NCI-H69 (cell line): ENCODE data around the gene PHACTR3.

ENCODE experiments used
- DNase-seq: peaks from one replicate; lab custom pipeline; 2025; lab: John Stamatoyannopoulos, UW

Gene PHACTR3

DNA sequence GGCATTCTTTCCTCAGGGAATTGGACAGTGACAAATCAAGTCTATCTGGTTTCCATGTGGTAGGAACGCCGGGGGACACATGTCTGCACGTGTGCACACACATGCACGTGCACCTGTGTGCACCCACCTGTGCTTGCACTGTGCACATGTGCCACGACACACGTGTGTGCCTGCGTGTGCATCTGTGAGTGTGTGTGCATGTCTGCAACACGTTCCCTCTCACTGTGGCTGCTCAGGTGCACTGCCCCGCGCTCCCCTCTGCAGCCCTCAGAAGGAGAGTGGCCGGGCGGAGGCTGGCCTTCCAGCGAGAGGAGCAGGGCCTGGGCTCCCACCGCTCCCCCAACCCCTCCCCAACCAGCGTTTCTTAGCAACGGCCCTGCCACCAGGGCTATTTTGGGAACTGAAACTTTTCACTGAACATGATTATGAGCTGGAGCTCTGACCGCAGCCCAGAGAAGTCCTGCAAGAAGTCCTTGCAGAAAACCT lies 147.8 kb downstream of the PHACTR3 start:
- no peak for DNase-seq

DNA sequence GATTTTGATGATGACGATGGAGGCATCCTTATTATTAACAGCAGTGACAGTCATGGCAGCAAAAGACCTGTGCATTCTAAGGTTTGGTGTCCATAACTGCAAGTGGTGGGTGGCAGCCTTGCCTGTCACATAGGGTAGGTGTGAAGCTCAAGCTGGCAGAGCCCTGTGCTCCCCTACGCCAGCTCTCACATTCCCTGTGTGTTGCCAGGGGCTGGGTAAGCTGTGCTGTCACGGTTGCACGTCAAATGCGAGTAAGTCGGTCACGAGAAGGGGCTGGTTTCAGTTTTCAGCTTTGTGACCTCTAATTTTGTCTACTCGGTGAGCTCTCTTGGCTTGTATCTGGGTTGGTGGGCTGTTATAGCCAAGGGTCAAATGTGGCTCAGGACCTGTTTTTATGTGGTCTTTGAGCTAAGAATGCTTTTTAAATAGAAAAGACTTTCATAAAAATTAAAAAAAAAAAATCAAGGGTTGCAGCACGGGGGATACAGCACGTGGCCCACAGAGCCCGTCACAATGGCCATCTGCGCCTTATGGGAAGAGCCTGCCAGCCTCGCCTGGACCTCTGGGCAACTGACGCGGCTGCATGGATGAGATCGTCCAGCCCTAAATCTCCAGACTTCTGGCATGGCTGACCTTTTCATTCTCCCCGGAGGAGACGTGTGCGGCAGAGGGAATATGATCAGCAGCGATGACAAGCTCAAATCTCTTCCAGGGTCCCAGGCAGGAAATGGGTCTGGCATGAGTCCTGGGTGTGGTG lies 148.5 kb downstream of the PHACTR3 start:
- no peak for DNase-seq

DNA sequence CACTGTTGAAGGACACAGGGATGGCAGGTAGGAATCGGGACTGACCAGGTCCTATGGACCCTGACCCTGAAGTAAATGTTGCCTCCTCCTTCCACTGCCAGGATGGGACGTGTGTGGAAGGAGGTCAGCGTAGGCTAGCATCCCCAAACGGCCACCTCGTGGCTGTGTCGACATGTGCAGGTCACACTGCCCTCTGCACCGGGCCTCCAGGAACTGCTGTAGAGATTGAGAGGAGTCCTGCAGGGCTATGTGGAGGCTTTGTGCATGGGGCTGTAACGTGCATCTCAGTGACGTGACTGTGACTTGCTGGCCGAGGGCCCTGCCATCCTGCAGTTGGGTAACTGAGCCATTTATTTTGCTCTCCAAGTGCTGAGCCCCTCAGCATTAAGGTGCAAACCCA lies 149.5 kb downstream of the PHACTR3 start:
- no peak for DNase-seq

DNA sequence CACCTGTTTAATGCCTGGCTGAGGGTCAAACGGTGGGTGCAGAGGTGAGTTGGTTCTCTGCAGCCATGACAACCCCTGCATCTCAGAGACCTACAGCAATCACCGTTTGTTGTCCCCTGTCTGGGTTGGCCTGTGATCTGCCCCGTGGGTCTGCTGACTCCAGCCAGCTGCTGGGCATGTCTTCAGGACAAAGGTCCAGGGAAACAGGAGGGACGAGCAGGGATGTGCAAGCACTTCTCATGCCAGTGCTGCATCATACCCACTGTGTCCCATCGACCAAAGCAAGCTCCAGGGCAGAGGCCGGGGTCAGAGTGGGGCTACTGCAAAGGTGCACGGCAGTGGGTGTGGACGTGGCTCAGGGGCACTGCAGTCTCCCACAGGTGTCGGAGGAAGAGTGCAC lies 150.2 kb downstream of the PHACTR3 start:
- no peak for DNase-seq

DNA sequence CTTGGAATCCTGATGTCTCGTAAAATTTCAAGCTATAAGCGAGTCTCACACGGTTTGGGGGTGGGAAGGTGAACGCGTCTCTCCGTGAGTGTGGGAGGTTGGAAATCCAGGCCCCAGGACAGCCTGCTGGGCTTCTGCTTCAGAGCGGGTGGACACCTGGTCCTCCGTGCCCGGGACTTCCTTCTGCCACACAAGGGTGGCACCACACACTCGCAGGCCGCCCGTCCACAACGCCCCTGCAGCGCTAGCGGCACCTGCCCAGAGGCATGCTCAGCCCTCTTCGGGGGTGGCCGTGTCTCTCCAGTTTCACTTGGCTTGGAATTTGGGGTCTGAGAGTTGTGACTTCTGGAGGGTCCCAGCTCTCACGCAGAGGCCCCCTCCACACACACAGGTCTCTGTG lies 151.9 kb downstream of the PHACTR3 start:
- no peak for DNase-seq

DNA sequence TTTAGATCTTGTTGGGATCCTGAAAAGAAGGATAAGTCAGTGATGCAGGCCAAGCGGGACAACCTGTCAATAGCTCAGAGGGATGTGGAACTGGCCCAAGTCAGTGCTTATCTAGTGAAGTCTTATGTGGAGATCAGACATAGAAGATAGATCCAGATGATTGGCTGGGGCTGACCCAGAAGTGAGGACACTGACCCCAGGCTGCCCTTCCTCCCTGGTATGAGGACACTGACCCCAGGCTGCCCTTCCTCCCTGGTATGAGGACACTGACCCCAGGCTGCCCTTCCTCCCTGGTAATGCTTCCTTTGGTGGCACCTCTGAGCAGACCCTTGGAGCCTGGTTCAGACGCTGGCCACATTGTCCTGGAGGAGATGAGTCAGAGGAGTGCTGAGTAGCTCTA lies 159.7 kb downstream of the PHACTR3 start:
- no peak for DNase-seq

DNA sequence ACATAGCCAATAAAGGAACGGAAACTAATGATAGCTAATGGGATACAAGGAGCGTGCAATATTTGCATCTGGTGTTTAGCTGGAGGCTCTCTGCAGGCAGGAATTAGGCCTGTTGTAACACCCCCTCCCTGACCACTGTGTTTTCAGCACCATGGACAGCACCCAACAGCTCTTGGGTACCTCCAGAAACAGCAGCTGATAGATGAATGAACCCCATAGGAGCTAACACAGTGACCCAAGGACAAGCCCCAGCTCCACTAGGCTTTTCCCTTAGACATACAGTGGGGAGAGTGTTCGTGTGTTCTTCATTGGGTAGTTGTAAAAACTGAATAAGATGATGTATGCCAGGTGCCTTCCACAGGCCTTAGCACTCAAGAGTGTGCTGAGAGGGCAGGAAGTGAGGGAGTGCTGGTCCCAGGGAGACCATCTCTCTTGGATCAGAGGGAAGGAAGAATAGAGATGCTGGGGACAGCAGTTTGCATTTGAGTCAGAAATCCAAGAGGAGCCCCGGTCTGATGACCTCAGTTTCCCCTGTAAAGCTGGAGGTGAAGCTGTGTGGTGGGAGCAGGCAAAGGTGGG lies 161.3 kb downstream of the PHACTR3 start:
- no peak for DNase-seq

DNA sequence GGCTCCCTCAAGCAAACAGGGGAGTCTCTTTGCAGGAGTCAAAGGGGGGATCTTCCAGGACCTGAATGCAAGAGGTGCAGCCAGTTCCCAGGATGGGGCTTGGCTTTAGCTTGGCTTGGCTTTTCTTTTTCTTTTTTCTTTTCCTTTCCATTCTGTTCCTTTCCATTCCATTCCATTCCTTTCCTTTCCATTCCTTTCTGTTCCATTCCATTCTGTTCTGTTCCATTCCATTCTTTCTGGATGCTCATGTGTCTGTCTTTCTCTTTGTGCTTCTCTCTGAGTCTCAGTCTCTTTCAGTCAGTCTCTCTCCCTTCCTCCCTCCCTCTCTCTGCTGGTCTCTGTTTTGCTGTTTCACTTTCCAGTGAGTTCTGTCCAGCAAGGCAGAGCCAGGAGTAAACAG lies 163.3 kb downstream of the PHACTR3 start:
- no peak for DNase-seq

DNA sequence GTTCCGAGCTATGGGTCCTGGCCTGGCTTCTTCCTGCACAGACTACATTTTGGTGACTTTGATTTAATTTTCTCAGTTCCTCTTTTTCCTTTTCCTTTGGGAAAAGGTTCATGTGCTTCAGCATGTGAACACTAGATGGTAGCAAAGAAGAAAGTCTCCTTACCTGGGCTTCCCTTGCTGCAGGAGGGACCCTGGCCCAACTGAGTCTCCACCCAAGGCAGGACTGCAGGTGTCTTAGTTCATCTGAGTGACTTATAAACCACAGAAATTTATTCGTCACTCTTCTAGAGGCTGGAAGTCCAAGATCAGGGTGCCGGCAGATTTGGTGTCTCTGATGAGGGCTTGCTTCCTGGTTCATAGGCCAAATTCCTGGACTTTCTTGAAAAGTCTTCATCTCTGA lies 165.9 kb downstream of the PHACTR3 start:
- DNase-seq: no peak

DNA sequence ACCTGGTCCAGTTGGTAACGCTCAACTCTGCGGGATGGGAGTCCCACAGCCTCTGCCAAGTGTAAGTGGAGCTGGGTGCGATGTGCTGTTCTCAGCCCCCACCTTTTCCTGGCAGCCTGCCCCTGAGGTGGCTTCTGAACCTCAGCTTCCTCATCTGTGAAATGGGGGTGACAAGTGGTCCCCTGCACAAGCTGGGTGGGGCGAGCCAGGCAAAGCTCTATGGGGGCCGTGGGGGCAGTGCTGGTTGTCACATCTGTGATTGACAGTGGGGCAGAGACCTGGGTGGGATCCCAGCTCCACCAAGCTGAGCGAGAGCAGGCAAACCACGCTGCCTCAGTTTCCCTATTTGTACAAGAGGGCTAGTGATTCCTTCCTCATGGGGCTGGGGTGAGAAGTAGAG lies 166.5 kb downstream of the PHACTR3 start:
- no peak for DNase-seq

DNA sequence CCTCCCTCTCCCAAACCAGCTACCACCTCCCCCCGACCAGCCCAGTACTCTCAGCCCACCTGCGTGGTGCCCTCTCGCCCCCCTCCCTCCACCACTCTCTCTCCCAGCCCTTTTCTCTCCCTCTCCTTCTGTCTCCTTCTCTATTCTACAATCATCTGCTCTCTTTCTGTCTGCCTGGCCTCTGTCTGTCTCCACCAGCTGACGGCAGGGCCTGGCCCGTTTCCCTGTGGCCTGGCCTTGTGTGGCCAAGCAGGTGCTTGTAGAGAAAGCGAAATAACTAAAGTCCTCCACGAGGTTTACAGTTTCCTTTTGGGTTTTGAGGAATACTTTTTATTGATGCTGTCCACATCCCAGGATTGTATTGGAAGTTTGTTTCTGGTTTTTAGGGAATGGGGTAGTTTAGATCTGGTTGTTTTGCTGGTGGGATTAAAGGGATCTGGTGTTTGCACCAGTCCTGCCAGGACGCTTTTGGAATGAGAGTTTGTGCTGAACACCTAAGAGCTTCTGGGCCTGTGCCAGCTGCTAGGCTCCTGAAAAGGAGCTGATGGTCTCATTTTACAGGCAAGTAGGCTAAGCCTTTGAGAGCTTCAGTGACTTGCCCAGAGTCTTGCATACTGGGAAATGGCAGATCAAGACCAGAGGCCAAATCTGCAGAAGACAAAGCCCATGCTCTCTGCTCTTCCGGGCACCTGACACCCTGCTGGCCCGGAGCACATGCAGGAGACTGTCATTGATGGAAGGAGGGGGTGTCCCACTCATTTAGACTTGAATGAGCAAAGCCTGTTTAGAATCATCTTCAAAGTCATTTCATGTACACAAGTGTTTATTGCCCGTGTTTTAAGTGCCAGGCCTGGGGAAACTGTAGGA lies 167.4 kb downstream of the PHACTR3 start:
- DNase-seq: no peak

DNA sequence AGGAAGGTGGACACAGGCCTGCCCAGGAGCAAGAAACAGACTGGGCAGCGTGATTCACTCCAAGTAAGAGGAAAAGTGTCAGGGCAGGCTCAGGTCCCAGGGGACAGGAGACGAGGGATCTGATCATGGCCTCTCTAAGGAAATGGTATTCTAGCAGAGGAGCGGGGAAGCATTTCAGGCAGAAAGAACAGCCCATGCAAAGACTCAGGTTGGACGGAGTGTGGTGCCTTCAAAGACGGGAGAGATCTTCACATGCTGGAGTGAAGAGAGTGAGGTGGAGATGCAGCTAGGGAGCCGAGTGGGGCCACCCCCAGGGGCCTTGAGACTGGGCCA lies 168.0 kb downstream of the PHACTR3 start:
- DNase-seq: no peak

DNA sequence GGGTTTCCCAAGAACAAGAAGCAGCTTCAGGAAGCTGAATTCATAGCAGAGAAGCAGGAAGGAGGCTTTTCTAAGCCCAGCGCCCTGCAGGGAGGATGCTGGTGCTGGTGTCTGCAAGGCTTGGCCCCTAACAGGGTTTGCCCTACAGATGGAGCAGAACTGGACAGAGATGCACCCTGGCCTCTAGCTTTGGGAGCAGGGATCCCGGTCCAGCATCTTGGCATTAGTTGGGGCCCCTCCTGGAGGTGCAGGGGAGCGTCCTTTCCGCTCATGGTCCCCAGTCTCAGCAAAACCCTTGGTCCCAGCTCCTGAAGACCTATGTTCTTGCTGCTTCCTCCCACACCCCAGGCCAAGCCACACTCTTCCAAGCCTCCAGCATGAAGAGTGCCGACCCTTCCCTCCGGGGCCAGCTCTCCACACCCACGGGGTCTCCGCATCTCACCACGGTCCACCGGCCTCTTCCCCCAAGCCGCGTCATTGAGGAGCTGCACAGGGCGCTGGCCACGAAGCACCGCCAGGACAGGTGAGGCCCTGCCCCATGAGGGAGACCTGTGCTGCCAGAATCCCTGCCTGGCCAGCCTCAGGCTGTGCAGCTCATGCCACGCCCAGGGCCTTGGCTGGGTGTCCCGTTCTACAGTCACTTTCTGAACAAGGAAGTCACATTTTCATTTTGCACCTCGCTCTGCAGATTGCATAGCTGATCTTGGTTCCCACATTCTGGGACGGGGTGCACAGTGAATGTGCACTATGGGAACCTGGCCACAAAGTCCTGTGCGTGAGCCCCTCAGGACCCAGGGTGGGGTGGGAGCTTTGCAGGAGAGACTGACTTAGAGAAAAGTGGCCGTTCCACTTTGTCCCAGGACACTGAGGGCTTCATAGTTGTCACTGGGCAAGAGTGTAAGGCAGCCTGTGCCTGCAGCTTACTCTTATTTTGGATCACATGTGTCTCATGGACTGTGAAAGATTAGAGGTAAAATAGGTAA lies 168.9 kb downstream of the PHACTR3 start:
- DNase-seq: no peak

DNA sequence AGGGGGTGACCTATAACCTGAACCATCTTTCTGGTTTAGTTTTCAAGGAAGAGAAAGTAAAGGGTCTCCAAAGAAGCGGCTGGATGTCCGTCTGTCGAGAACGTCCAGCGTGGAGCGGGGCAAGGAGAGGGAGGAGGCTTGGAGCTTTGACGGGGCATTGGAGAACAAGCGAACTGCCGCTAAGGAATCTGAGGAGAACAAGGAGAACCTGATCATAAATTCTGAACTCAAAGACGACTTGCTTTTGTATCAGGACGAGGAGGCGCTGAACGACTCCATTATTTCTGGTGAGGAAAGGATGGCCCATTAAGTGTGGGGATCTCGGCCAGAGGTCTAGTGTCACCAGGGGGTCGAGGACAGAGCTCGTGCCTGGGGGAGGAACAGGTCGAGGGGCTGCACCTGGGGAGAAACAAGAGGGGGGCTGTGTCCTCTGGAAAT lies 169.9 kb downstream of the PHACTR3 start:
- no peak for DNase-seq

DNA sequence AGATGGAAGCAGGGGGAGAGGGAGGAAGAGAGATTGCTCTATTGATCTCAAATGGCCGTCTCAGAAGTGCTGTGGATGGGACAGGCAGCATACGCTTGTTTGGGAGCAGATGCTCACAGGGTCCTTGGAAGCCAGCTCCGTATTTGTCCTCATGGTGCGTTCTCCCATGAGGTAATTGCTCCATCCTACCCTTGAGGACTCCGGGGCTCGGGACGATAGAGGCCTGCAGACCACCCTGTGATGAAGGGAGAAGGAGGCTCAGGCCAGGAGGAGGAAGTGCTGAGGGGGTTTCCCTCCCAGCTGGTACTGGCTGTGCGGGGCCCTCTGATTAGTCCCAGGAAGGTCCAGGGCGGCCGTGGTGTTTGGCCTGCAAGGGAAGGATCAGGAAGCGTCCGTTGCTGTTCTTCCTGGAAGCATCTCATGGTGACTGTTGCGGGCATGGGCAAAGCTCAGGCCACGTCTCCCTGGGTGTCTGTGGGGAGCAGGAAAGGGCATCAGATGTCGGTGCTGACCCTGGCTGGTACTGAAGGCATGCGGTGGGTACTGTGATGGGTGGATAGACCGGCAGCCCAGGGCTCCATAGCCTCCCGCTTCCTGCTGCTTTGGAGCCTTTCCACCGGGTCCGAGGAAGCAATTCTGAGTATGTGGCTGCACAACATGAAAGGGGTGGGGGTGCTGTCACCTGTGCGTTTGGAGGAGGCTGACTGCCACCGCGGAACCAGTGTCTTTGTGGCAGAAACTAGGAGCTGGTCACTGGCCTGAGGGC lies 170.8 kb downstream of the PHACTR3 start:
- no peak for DNase-seq

DNA sequence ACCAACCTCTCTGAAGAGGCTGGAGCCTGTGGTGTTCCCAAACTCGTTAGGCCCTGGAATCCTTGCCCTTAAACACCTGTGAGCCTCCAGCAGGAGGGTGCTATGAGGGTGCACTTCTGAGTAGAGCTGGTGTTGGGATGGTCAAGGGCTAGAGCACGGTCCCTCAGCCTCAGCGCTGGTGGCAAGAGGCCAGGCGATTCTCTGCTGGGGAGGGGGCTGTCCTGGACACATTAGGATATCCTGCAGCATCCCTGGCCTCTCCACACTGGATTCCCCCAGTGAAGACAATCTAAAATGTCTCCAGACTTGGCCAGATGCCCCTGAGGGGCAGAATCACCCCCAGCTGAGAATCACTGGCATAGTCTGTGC lies 171.3 kb downstream of the PHACTR3 start:
- no peak for DNase-seq

DNA sequence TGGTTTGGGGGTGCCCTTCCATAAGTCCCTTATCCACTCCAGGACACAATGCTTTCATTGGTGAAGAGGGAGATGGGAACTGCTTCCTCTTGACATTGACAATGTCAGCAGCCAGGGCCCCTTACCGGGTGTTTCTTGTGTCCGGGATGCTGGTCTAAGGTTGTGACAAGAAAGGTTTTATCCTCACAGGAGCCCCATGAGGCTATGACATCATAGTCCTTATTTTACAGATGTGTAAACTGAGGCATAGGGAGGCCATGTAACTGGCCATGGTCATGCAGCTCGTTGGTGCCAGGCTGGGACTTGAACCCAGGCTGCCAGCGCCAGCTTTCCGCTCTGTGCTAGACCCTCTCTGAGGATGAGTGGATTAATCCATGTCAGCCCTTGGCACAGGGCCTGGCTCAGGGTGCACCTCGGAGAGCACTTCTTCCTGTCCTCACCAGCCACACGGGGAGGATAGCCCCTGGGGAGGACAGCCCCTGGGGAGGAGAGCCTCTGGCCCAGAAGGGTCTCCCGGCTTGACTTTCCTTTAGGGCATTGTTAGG lies 171.8 kb downstream of the PHACTR3 start:
- no peak for DNase-seq

DNA sequence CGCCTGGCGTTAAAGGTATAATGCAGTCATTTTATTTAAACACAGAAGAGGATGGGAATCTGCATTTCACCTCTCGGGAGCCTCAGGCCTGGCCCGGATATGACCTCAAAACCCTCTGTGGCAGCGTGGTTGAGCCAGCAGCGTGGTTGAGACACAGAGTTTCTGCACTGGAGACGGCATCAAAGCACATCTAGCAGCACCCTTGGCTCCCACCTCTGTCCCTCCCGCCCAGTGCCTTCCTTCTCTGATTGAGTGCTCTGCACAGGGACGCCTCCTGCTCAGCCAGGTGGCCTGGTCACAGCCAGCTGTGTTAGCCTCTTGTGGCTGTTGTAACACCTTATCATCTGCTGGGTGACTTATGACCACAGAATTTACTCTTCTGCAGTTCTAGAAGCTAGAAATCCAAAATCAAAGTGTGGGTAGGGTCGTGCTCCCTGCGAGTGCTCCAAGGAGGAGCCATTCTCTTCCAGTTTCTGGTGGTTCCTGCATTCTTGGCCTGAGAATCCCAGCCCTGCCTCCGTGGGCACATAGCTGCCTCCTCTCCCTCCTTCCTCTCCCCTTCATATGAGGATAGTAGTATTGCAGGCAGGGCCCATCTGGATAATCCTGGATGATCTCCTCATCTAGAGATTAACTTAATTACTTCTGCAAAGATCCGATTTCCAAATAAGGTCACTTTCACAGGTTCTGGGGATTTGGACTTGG lies 172.4 kb downstream of the PHACTR3 start:
- DNase-seq: no peak

DNA sequence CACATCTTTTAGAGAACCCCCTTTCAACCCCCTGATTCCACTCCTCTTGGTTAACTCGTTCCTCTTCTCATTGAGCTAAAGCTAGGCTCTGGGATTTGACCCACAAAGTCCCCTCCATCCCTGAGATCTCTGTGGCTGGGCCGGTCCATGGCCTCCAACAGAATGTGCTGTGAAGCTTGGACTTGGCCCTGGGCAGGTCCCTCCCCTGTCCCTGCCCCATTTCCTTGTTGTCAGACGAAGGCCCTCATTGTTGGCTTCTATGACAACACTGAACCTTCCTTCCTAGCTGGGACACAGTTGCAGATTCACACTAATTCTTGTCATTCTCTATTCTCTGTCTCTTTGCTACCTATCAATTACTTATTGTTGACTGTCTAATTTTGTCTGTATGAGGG lies 173.0 kb downstream of the PHACTR3 start:
- no peak for DNase-seq
